ENCODE results near the gene TCTN2. TPM values are rescaled to one million over a fixed set of nuclear protein-coding genes. Genes with fewer than 3 reads are reported as not detected.

The TCTN2 gene
- total RNA-seq, 3 donors from 2014 or later (not counting 1 experiment from before 2014, with no cell fraction given): 3.2 to 7.3 (median 4.6) TPM

GRCh38 chr12:123690191-123690840 is 19.4 kb downstream of the TCTN2 start:
- Histone ChIP-seq H3K9me3 (ENCODE audit: control insufficient read depth, insufficient read depth, low read length) (no peaks in the 10 kb centered on the region), H3K27ac (ENCODE audit: low read length) (no peak overlapping the region), H3K4me1 (ENCODE audit: control insufficient read depth, insufficient read depth, low read length) (no peaks in the 10 kb centered on the region), H3K36me3 (ENCODE audit: control insufficient read depth, insufficient read depth, low read length) (peaks cover 4% of the 10 kb centered on the region), H3K4me3 (ENCODE audit: low read length) (no peak overlapping the region), H3K27me3 (ENCODE audit: control insufficient read depth, insufficient read depth, low read length) (no peaks in the 10 kb centered on the region)
- intact Hi-C loops (cut with micrococcal nuclease): no loop called here
- H3K4me3 Mint-ChIP-seq: no peak overlapping the region
- no peaks in the 10 kb centered on the region for H3K9me3 Mint-ChIP-seq
- ATAC-seq (no peak), DNase-seq (no peak)
- no peak overlapping the region for H3K27ac Mint-ChIP-seq
- no peaks in the 10 kb centered on the region for H3K27me3 Mint-ChIP-seq (ENCODE audit: low read depth in 2 of 2)
- WGBS (ENCODE audit: insufficient coverage): over 99% methylated on average over 5 of the region's 8 CpGs
- TF ChIP-seq, protein P1, sequence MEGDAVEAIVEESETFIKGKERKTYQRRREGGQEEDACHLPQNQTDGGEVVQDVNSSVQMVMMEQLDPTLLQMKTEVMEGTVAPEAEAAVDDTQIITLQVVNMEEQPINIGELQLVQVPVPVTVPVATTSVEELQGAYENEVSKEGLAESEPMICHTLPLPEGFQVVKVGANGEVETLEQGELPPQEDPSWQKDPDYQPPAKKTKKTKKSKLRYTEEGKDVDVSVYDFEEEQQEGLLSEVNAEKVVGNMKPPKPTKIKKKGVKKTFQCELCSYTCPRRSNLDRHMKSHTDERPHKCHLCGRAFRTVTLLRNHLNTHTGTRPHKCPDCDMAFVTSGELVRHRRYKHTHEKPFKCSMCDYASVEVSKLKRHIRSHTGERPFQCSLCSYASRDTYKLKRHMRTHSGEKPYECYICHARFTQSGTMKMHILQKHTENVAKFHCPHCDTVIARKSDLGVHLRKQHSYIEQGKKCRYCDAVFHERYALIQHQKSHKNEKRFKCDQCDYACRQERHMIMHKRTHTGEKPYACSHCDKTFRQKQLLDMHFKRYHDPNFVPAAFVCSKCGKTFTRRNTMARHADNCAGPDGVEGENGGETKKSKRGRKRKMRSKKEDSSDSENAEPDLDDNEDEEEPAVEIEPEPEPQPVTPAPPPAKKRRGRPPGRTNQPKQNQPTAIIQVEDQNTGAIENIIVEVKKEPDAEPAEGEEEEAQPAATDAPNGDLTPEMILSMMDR (IDR thresholded peaks at IDR 0.05): no peak
- H3K36me3 Mint-ChIP-seq: no peaks in the 10 kb centered on the region
- no peaks in the 10 kb centered on the region for H3K4me1 Mint-ChIP-seq

GRCh38 chr12:123696207-123696606 is 25.3 kb downstream of the TCTN2 start:
- TF ChIP-seq, protein P1 (IDR thresholded peaks at IDR 0.05): no peak
- no peaks in the 10 kb centered on the region for H3K36me3 ChIP-seq (ENCODE audit: control insufficient read depth, insufficient read depth, low read length)

GRCh38 chr12:123696646-123697045 is 25.7 kb downstream of the TCTN2 start:
- Histone ChIP-seq H3K9me3 (ENCODE audit: control insufficient read depth, insufficient read depth, low read length) (no peaks in the 10 kb centered on the region), H3K4me1 (ENCODE audit: control insufficient read depth, insufficient read depth, low read length) (no peaks in the 10 kb centered on the region), H3K4me3 (ENCODE audit: low read length) (no peak overlapping the region), H3K27ac (ENCODE audit: low read length) (no peak overlapping the region), H3K36me3 (ENCODE audit: control insufficient read depth, insufficient read depth, low read length) (no peaks in the 10 kb centered on the region), H3K27me3 (ENCODE audit: control insufficient read depth, insufficient read depth, low read length) (no peaks in the 10 kb centered on the region)
- DNase-seq (no peak), ATAC-seq (no peak)
- TF ChIP-seq, protein P1 (IDR thresholded peaks at IDR 0.05): no peak
- Mint-ChIP-seq H3K27ac (no peak overlapping the region), H3K36me3 (no peaks in the 10 kb centered on the region), H3K9me3 (no peaks in the 10 kb centered on the region), H3K4me3 (no peak overlapping the region), H3K4me1 (no peaks in the 10 kb centered on the region), H3K27me3 (ENCODE audit: low read depth in 2 of 2) (no peaks in the 10 kb centered on the region)
- intact Hi-C loops (cut with micrococcal nuclease): no loop called here
- WGBS (ENCODE audit: insufficient coverage): 88% methylated on average over 4 of the region's 4 CpGs

More at GRCh38 chr12:123696207-123696606, 25.3 kb downstream of the TCTN2 start:
- intact Hi-C loops (cut with micrococcal nuclease): no loop called here
- Histone ChIP-seq H3K4me3 (ENCODE audit: low read length) (no peak overlapping the region), H3K27ac (ENCODE audit: low read length) (no peak overlapping the region), H3K9me3 (ENCODE audit: control insufficient read depth, insufficient read depth, low read length) (no peaks in the 10 kb centered on the region), H3K4me1 (ENCODE audit: control insufficient read depth, insufficient read depth, low read length) (no peaks in the 10 kb centered on the region), H3K27me3 (ENCODE audit: control insufficient read depth, insufficient read depth, low read length) (no peaks in the 10 kb centered on the region)
- no peak for ATAC-seq
- Mint-ChIP-seq H3K9me3 (no peaks in the 10 kb centered on the region), H3K36me3 (no peaks in the 10 kb centered on the region), H3K27ac (no peak overlapping the region), H3K4me1 (no peaks in the 10 kb centered on the region), H3K27me3 (ENCODE audit: low read depth in 2 of 2) (no peaks in the 10 kb centered on the region), H3K4me3 (no peak overlapping the region)
- WGBS (ENCODE audit: insufficient coverage): 95% methylated on average over 8 of the region's 8 CpGs
- DNase-seq: no peak

DNA sequence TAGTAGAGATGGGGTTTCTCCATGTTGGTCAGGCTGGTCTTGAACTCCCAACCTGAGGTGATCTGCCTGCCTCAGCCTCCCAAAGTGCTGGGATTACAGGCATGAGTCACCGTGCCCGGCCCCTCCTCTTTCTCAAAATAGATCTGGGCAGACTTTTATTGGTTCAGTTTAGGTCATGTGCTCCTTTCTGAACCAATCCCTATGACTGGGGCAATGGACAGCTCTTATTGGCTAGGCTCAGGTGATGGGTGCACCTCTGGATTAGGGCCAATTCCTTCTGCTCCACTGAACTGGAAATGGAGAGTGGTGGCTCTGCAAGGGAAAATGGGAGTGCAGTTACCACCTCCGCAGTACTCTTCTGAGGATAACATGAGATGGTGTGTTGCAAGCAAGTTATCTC is 35.0 kb downstream of the TCTN2 start:
- H3K4me1 Mint-ChIP-seq: peaks cover 2 to 3% of the 10 kb centered on the region in 2 donors
- H3K36me3 Mint-ChIP-seq: no peaks in the 10 kb centered on the region
- ATAC-seq (no peak), DNase-seq (no peak)
- TF ChIP-seq, protein P1 (IDR thresholded peaks at IDR 0.05): no peak
- no peak overlapping the region for H3K27ac Mint-ChIP-seq
- Histone ChIP-seq H3K9me3 (ENCODE audit: control insufficient read depth, insufficient read depth, low read length) (no peaks in the 10 kb centered on the region), H3K27ac (ENCODE audit: low read length) (no peak overlapping the region), H3K27me3 (ENCODE audit: control insufficient read depth, insufficient read depth, low read length) (no peaks in the 10 kb centered on the region), H3K4me3 (ENCODE audit: low read length) (no peak overlapping the region), H3K4me1 (ENCODE audit: control insufficient read depth, insufficient read depth, low read length) (no peaks in the 10 kb centered on the region), H3K36me3 (ENCODE audit: control insufficient read depth, insufficient read depth, low read length) (no peaks in the 10 kb centered on the region)
- H3K9me3 Mint-ChIP-seq: no peaks in the 10 kb centered on the region
- H3K27me3 Mint-ChIP-seq (ENCODE audit: low read depth in 2 of 2): no peaks in the 10 kb centered on the region
- no peak overlapping the region for H3K4me3 Mint-ChIP-seq
- intact Hi-C loops (cut with micrococcal nuclease): no loop called here
- WGBS (ENCODE audit: insufficient coverage): 93% methylated on average over 3 of the region's 3 CpGs

Data from natural killer cell (primary cell).